ENCODE data around the gene MAML2. TPM values are rescaled to one million over a fixed set of nuclear protein-coding genes. Genes with fewer than 3 reads are reported as not detected.

The MAML2 gene
- total and polyA plus RNA-seq, 9 of the 15 experiments (the other 6 are each of a cell fraction or from before 2014, with no cell fraction given): 0.79 to 6.8 (median 4.8) TPM

DNA sequence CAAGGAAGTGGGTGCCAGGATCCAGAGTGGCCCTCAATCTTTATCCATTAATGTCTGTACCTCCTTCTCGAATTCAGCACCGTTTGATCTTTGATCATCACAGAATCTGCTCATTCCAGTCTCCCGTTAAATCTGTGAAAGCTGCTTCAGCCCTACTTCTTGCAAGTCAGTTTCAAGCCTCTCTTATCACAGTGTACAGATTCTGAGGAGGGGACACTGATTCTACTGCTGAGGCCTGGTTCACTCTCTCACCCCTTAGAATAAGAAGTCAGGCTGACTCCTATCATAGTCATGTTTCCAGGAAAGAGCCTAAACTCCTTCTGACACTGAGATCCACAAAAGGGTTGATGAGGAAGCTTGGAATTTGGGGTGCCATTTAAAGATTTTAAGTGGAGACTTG, 39.0 kb downstream of the MAML2 start (continued):
- TF ChIP-seq, protein P1, sequence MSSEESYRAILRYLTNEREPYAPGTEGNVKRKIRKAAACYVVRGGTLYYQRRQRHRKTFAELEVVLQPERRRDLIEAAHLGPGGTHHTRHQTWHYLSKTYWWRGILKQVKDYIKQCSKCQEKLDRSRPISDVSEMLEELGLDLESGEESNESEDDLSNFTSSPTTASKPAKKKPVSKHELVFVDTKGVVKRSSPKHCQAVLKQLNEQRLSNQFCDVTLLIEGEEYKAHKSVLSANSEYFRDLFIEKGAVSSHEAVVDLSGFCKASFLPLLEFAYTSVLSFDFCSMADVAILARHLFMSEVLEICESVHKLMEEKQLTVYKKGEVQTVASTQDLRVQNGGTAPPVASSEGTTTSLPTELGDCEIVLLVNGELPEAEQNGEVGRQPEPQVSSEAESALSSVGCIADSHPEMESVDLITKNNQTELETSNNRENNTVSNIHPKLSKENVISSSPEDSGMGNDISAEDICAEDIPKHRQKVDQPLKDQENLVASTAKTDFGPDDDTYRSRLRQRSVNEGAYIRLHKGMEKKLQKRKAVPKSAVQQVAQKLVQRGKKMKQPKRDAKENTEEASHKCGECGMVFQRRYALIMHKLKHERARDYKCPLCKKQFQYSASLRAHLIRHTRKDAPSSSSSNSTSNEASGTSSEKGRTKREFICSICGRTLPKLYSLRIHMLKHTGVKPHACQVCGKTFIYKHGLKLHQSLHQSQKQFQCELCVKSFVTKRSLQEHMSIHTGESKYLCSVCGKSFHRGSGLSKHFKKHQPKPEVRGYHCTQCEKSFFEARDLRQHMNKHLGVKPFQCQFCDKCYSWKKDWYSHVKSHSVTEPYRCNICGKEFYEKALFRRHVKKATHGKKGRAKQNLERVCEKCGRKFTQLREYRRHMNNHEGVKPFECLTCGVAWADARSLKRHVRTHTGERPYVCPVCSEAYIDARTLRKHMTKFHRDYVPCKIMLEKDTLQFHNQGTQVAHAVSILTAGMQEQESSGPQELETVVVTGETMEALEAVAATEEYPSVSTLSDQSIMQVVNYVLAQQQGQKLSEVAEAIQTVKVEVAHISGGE (CRISPR knock-in tag; IDR thresholded peaks at IDR 0.05): no peak
- TF ChIP-seq GATAD2B (IDR thresholded peaks at IDR 0.05; ENCODE audit: borderline replicate concordance) (no peak), ZNF431 (CRISPR knock-in tag; IDR thresholded peaks at IDR 0.05) (no peak), SMARCB1 (IDR thresholded peaks at IDR 0.05; ENCODE audit: insufficient read length, low read depth) (no peak), ETS2 (tag; IDR thresholded peaks at IDR 0.05; ENCODE audit: borderline replicate concordance, poor library complexity, severe bottlenecking) (no peak), CREM (IDR thresholded peaks at IDR 0.05; ENCODE audit: low read depth) (no peak), GABPA (tag; conservative IDR thresholded peaks at IDR 0.05; ENCODE audit: low read depth) (no peak), TEAD2 (tag; IDR thresholded peaks at IDR 0.05) (no peak), PCBP2 (IDR thresholded peaks at IDR 0.05; ENCODE audit: low read depth, low read length, poor library complexity, severe bottlenecking) (no peak), NFE2 (IDR thresholded peaks at IDR 0.05; ENCODE audit: low read depth) (0 out of 2 replicates have a peak, but pooled peaks have one; percentile 27), EP300 (IDR thresholded peaks at IDR 0.05; ENCODE audit: low read length) (peak; percentile 42; the same call in 1 of the 2 replicates), GATAD2A (IDR thresholded peaks at IDR 0.05) (no peak), MAFK (IDR thresholded peaks at IDR 0.05; ENCODE audit: low read length) (no peak), GTF2A2 (tag; IDR thresholded peaks at IDR 0.05) (no peak), TCF3 (CRISPR knock-in tag; IDR thresholded peaks at IDR 0.05) (peak; percentile 71)
- TF ChIP-seq, protein P2, sequence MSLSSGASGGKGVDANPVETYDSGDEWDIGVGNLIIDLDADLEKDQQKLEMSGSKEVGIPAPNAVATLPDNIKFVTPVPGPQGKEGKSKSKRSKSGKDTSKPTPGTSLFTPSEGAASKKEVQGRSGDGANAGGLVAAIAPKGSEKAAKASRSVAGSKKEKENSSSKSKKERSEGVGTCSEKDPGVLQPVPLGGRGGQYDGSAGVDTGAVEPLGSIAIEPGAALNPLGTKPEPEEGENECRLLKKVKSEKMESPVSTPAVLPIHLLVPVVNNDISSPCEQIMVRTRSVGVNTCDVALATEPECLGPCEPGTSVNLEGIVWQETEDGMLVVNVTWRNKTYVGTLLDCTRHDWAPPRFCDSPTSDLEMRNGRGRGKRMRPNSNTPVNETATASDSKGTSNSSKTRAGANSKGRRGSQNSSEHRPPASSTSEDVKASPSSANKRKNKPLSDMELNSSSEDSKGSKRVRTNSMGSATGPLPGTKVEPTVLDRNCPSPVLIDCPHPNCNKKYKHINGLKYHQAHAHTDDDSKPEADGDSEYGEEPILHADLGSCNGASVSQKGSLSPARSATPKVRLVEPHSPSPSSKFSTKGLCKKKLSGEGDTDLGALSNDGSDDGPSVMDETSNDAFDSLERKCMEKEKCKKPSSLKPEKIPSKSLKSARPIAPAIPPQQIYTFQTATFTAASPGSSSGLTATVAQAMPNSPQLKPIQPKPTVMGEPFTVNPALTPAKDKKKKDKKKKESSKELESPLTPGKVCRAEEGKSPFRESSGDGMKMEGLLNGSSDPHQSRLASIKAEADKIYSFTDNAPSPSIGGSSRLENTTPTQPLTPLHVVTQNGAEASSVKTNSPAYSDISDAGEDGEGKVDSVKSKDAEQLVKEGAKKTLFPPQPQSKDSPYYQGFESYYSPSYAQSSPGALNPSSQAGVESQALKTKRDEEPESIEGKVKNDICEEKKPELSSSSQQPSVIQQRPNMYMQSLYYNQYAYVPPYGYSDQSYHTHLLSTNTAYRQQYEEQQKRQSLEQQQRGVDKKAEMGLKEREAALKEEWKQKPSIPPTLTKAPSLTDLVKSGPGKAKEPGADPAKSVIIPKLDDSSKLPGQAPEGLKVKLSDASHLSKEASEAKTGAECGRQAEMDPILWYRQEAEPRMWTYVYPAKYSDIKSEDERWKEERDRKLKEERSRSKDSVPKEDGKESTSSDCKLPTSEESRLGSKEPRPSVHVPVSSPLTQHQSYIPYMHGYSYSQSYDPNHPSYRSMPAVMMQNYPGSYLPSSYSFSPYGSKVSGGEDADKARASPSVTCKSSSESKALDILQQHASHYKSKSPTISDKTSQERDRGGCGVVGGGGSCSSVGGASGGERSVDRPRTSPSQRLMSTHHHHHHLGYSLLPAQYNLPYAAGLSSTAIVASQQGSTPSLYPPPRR (CRISPR knock-in tag; IDR thresholded peaks at IDR 0.05; ENCODE audit: borderline replicate concordance): no peak
- TF ChIP-seq, protein P3, sequence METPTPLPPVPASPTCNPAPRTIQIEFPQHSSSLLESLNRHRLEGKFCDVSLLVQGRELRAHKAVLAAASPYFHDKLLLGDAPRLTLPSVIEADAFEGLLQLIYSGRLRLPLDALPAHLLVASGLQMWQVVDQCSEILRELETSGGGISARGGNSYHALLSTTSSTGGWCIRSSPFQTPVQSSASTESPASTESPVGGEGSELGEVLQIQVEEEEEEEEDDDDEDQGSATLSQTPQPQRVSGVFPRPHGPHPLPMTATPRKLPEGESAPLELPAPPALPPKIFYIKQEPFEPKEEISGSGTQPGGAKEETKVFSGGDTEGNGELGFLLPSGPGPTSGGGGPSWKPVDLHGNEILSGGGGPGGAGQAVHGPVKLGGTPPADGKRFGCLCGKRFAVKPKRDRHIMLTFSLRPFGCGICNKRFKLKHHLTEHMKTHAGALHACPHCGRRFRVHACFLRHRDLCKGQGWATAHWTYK (CRISPR knock-in tag; IDR thresholded peaks at IDR 0.05): no peak
- TF ChIP-seq, protein P4, sequence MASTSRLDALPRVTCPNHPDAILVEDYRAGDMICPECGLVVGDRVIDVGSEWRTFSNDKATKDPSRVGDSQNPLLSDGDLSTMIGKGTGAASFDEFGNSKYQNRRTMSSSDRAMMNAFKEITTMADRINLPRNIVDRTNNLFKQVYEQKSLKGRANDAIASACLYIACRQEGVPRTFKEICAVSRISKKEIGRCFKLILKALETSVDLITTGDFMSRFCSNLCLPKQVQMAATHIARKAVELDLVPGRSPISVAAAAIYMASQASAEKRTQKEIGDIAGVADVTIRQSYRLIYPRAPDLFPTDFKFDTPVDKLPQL (IDR thresholded peaks at IDR 0.05; ENCODE audit: extremely low read depth, insufficient read length): no peak

All from K562 (cell line).